Measurements from ENCODE around the gene PAX9. TPM values are rescaled to one million over a fixed set of nuclear protein-coding genes. Genes with fewer than 3 reads are reported as not detected.
A peak's percentile ranks its signal among the peaks of the same experiment; 100 is the strongest.

Gene PAX9
- total RNA-seq, result under 1 TPM in 3 of 4 donors, not detected in 1; 0.26 to 0.98 (median 0.29) TPM

GRCh38 chr14:36661506-36662257 is at the start of gene PAX9:
Gene PAX9, plus strand, starts transcription at chr14:36661860. Its CDS starts 230 bp downstream, at chr14:36662090.
- no peak within 1 kb of the TSS for H3K27ac ChIP-seq
- peaks cover 13 to 91% of the 10 kb centered on the region in 2 donors for H3K27me3 ChIP-seq
- intact Hi-C loops (cut with DNase I; ENCODE audit: low total_unique reads), result no loop called here

GRCh38 chr14:36617824-36618223 is 43.8 kb upstream of the PAX9 start:
- Histone ChIP-seq H3K27ac (no peak overlapping the region), H3K27me3 (peaks cover 0 to 4% of the 10 kb centered on the region in 2 donors), H3K4me1 (no peaks in the 10 kb centered on the region), H3K4me3 (no peak overlapping the region), H3K36me3 (no peaks in the 10 kb centered on the region), H3K9me3 (no peaks in the 10 kb centered on the region)
- peak; percentile 13 to 22 for DNase-seq
- no peak for TF ChIP-seq POLR2A (IDR thresholded peaks at IDR 0.05)
- no peak for TF ChIP-seq CTCF (IDR thresholded peaks at IDR 0.05)
- intact Hi-C loops (cut with DNase I; ENCODE audit: low total_unique reads), result no loop called here

More at GRCh38 chr14:36661506-36662257, at the start of gene PAX9:
- DNase-seq, result peak in 1 of 2 donors; percentile 62
- Histone ChIP-seq H3K4me1 (peaks cover 0 to 16% of the 10 kb centered on the region in 2 donors), H3K9me3 (no peaks in the 10 kb centered on the region), H3K36me3 (no peaks in the 10 kb centered on the region), H3K4me3 (peak within 1 kb of the TSS in 1 of 2 donors; percentile 29)
- no peak for TF ChIP-seq CTCF (IDR thresholded peaks at IDR 0.05)
- no peak for TF ChIP-seq POLR2A (IDR thresholded peaks at IDR 0.05)

- no peak for DNase-seq
- intact Hi-C loops (cut with DNase I; ENCODE audit: low total_unique reads), result no loop called here
Observed at GRCh38 chr14:36618641-36619040, 43.0 kb upstream of the PAX9 start.

DNA sequence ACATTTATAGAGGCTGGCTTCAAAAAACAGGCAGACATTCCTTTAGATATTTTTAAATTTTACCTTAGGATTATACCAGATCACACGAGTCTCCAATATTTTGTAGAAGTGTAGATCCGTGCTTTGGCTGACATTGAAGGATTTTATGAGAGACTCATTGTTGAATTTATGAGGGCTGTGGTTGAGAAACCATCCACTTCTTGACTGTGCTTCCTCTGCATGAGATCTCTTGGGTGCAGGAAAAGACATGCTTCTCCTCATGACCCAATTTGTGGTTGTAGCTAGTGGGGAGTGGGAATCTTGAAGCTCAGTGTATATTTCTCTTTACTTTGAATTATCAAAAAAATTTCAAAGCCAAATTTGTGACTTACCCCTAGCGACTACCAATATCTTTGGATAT is 42.5 kb upstream of the PAX9 start:
- Histone ChIP-seq H3K4me1 (no peaks in the 10 kb centered on the region), H3K36me3 (no peaks in the 10 kb centered on the region), H3K9me3 (no peaks in the 10 kb centered on the region), H3K27ac (no peak overlapping the region), H3K4me3 (no peak overlapping the region), H3K27me3 (peaks cover 0 to 4% of the 10 kb centered on the region in 2 donors)
- DNase-seq, result no peak
- TF ChIP-seq POLR2A (IDR thresholded peaks at IDR 0.05) (no peak), CTCF (IDR thresholded peaks at IDR 0.05) (no peak)
- intact Hi-C loops (cut with DNase I; ENCODE audit: low total_unique reads), result no loop called here

More at GRCh38 chr14:36618641-36619040, 43.0 kb upstream of the PAX9 start:
- Histone ChIP-seq H3K36me3 (no peaks in the 10 kb centered on the region), H3K27me3 (peaks cover 0 to 4% of the 10 kb centered on the region in 2 donors), H3K4me1 (no peaks in the 10 kb centered on the region), H3K27ac (no peak overlapping the region), H3K4me3 (no peak overlapping the region), H3K9me3 (no peaks in the 10 kb centered on the region)
- no peak for TF ChIP-seq POLR2A (IDR thresholded peaks at IDR 0.05)

GRCh38 chr14:36619853-36620252 is 41.8 kb upstream of the PAX9 start:
- intact Hi-C loops (cut with DNase I; ENCODE audit: low total_unique reads), result no loop called here

More at GRCh38 chr14:36619853-36620252, 41.8 kb upstream of the PAX9 start:
- Histone ChIP-seq H3K4me3 (no peak overlapping the region), H3K4me1 (no peaks in the 10 kb centered on the region), H3K36me3 (no peaks in the 10 kb centered on the region), H3K27me3 (peaks cover 0 to 4% of the 10 kb centered on the region in 2 donors), H3K9me3 (no peaks in the 10 kb centered on the region), H3K27ac (no peak overlapping the region)
- no peak for DNase-seq
- no peak for TF ChIP-seq POLR2A (IDR thresholded peaks at IDR 0.05)
- TF ChIP-seq CTCF (IDR thresholded peaks at IDR 0.05), result no peak

All from uterus (tissue), 4 donors.